Measurements from ENCODE around the gene SNW1.

The SNW1 gene

GRCh38 chr14:77691259-77691658 is 69.7 kb downstream of the SNW1 start:
- Histone ChIP-seq H3K9me3 (ENCODE audit: control insufficient read depth, insufficient read depth, low read depth, low read length) (no peaks in the 10 kb centered on the region), H3K4me3 (ENCODE audit: low read depth, low read length) (no peak overlapping the region), H3K27ac (ENCODE audit: extremely low read depth, low read depth, low read length) (no peak overlapping the region), H3K36me3 (ENCODE audit: control insufficient read depth in 2 of 2, insufficient read depth in 1 of 2, low read length in 2 of 2) (peaks cover 19 to 50% of the 10 kb centered on the region in 2 experiments; a peak in 2 of 3 replicates), H3K4me1 (ENCODE audit: control insufficient read depth, insufficient read depth, low read length) (no peaks in the 10 kb centered on the region)
- ChIA-PET POLR2A (interaction anchor here (0.6 kb wide), 1 partner anchor 27 kb away, joined by 3 read pairs; no protein-coding TSS in a partner anchor), CTCF (interaction anchor here (0.9 kb wide), 1 partner anchor 15 kb away, joined by 3 read pairs; no protein-coding TSS in a partner anchor)
- TF ChIP-seq ZNF350 (tag by site-specific recombination; IDR thresholded peaks at IDR 0.05) (no peak), ZNF37A (tag by site-specific recombination; IDR thresholded peaks at IDR 0.05) (no peak), ZNF571 (tag by site-specific recombination; IDR thresholded peaks at IDR 0.05) (no peak), GLI4 (tag by site-specific recombination; IDR thresholded peaks at IDR 0.05) (no peak), ZNF335 (tag by site-specific recombination; conservative IDR thresholded peaks at IDR 0.05) (no peak), ZNF394 (tag by site-specific recombination; IDR thresholded peaks at IDR 0.05; ENCODE audit: borderline replicate concordance) (no peak), CTCF (tag by site-specific recombination; IDR thresholded peaks at IDR 0.05) (no peak), ZNF18 (tag by site-specific recombination; IDR thresholded peaks at IDR 0.05) (no peak), ZNF585B (tag by site-specific recombination; IDR thresholded peaks at IDR 0.05) (no peak)

GRCh38 chr14:77682158-77682553 is 78.8 kb downstream of the SNW1 start:
- no peak overlapping the region for H3K27ac ChIP-seq (ENCODE audit: extremely low read depth, low read depth, low read length)
- H3K36me3 ChIP-seq (ENCODE audit: control insufficient read depth in 2 of 2, insufficient read depth in 1 of 2, low read length in 2 of 2): peaks cover 27 to 45% of the 10 kb centered on the region in 2 experiments
- H3K4me1 ChIP-seq (ENCODE audit: control insufficient read depth, insufficient read depth, low read length): no peaks in the 10 kb centered on the region
- POLR2A ChIA-PET: no interaction called here
- H3K9me3 ChIP-seq (ENCODE audit: control insufficient read depth, insufficient read depth, low read depth, low read length): no peaks in the 10 kb centered on the region
- no peak for TF ChIP-seq ZNF768 (tag by site-specific recombination; IDR thresholded peaks at IDR 0.05)
- no peak for TF ChIP-seq ZNF677 (tag by site-specific recombination; IDR thresholded peaks at IDR 0.05)
- no peak for TF ChIP-seq ZNF23 (tag by site-specific recombination; IDR thresholded peaks at IDR 0.05; ENCODE audit: borderline replicate concordance)
- no peak for TF ChIP-seq ZNF621 (tag by site-specific recombination; IDR thresholded peaks at IDR 0.05)
- no peak for TF ChIP-seq ZNF148 (tag by site-specific recombination; IDR thresholded peaks at IDR 0.05; ENCODE audit: borderline replicate concordance)
- no peak for TF ChIP-seq ZNF121 (tag by site-specific recombination; IDR thresholded peaks at IDR 0.05)
- no peak for TF ChIP-seq MZF1 (tag by site-specific recombination; IDR thresholded peaks at IDR 0.05; ENCODE audit: borderline replicate concordance)
- no peak for TF ChIP-seq ZNF792 (tag by site-specific recombination; IDR thresholded peaks at IDR 0.05)
- TF ChIP-seq ZNF518A (tag by site-specific recombination; conservative IDR thresholded peaks at IDR 0.05; ENCODE audit: low read depth): no peak
- TF ChIP-seq ZNF558 (tag by site-specific recombination; IDR thresholded peaks at IDR 0.05): no peak
- H3K4me3 ChIP-seq (ENCODE audit: low read depth, low read length): no peak overlapping the region
- CTCF ChIA-PET: interaction anchor here (0.5 kb wide), 1 partner anchor 484 kb away, joined by 3 read pairs; no protein-coding TSS in a partner anchor
